ENCODE results near the gene RNASE2.
"Not testable (repeated sequence)": the region's sequence is repeated elsewhere in the genome, so short reads cannot be mapped to it uniquely, and the experiment has no call there.

The RNASE2 gene

GRCh38 chr14:20954736-20955537 is at the start of gene RNASE2:
TSS of gene RNASE2 (plus strand) at chr14:20955487. CDS start at chr14:20955772, 285 bp downstream.
- DNase-seq (ENCODE audit: extremely low read depth in 1 of 2, low read depth in 1 of 2) = not testable (repeated sequence)

GRCh38 chr14:20905676-20906075 is 49.6 kb upstream of the RNASE2 start:
- DNase-seq (ENCODE audit: extremely low read depth in 1 of 2, low read depth in 1 of 2) = no peak

GRCh38 chr14:20907214-20907613 is 48.1 kb upstream of the RNASE2 start:
- no peak for DNase-seq (ENCODE audit: extremely low read depth in 1 of 2, low read depth in 1 of 2)

GRCh38 chr14:20910822-20911221 is 44.5 kb upstream of the RNASE2 start:
- DNase-seq (ENCODE audit: extremely low read depth in 1 of 2, low read depth in 1 of 2) = not testable (repeated sequence)

- not testable (repeated sequence) for DNase-seq (ENCODE audit: extremely low read depth in 1 of 2, low read depth in 1 of 2)
Observed at GRCh38 chr14:20919038-20919756, 36.1 kb upstream of the RNASE2 start.

- not testable (repeated sequence) for DNase-seq (ENCODE audit: extremely low read depth in 1 of 2, low read depth in 1 of 2)
Observed at GRCh38 chr14:20923766-20924297, 31.5 kb upstream of the RNASE2 start.

GRCh38 chr14:20934148-20934762 is 21.0 kb upstream of the RNASE2 start:
- DNase-seq (ENCODE audit: extremely low read depth in 1 of 2, low read depth in 1 of 2) = peak; percentile 8 to 13

- DNase-seq (ENCODE audit: extremely low read depth in 1 of 2, low read depth in 1 of 2) = no peak
Observed at GRCh38 chr14:20935303-20935984, 19.8 kb upstream of the RNASE2 start.

- DNase-seq (ENCODE audit: extremely low read depth in 1 of 2, low read depth in 1 of 2) = not testable (repeated sequence)
Observed at GRCh38 chr14:20945146-20945545, 10.1 kb upstream of the RNASE2 start.

GRCh38 chr14:20946707-20947106 is 8.6 kb upstream of the RNASE2 start:
- DNase-seq (ENCODE audit: extremely low read depth in 1 of 2, low read depth in 1 of 2) = not testable (repeated sequence)

- not testable (repeated sequence) for DNase-seq (ENCODE audit: extremely low read depth in 1 of 2, low read depth in 1 of 2)
Observed at GRCh38 chr14:20955538-20955873, 219 bp downstream of the RNASE2 start.

GRCh38 chr14:20956376-20956976 is 1.2 kb downstream of the RNASE2 start:
- DNase-seq (ENCODE audit: extremely low read depth in 1 of 2, low read depth in 1 of 2) = no peak

- not testable (repeated sequence) for DNase-seq (ENCODE audit: extremely low read depth in 1 of 2, low read depth in 1 of 2)
Observed at GRCh38 chr14:20958946-20959345, 3.7 kb downstream of the RNASE2 start.

GRCh38 chr14:20969336-20969735 is 14.0 kb downstream of the RNASE2 start:
- DNase-seq (ENCODE audit: extremely low read depth in 1 of 2, low read depth in 1 of 2) = no peak

- no peak for DNase-seq (ENCODE audit: extremely low read depth in 1 of 2, low read depth in 1 of 2)
Observed at GRCh38 chr14:20970647-20970982, 15.3 kb downstream of the RNASE2 start.

- DNase-seq (ENCODE audit: extremely low read depth in 1 of 2, low read depth in 1 of 2) = peak; percentile 57 to 61
Observed at GRCh38 chr14:20970983-20971704, 15.9 kb downstream of the RNASE2 start.

- no peak for DNase-seq (ENCODE audit: extremely low read depth in 1 of 2, low read depth in 1 of 2)
Observed at GRCh38 chr14:20971705-20972021, 16.4 kb downstream of the RNASE2 start.

GRCh38 chr14:20973501-20973900 is 18.2 kb downstream of the RNASE2 start:
- DNase-seq (ENCODE audit: extremely low read depth in 1 of 2, low read depth in 1 of 2) = no peak

GRCh38 chr14:20976291-20976690 is 21.0 kb downstream of the RNASE2 start:
- no peak for DNase-seq (ENCODE audit: extremely low read depth in 1 of 2, low read depth in 1 of 2)

- no peak for DNase-seq (ENCODE audit: extremely low read depth in 1 of 2, low read depth in 1 of 2)
Observed at GRCh38 chr14:20978687-20979086, 23.4 kb downstream of the RNASE2 start.
